Neural cell (in vitro differentiated cells): ENCODE results near the gene CHCHD5. TPM values are rescaled to one million over a fixed set of nuclear protein-coding genes. Genes with fewer than 3 reads are reported as not detected.

Source experiments
- H2AFZ ChIP-seq: fragments of 200-600, 300-800 bp; sonication (generic), shearing (Covaris generic); 2 replicates; pipeline ENCODE4 v1.6.0; 2014; ENCODE audit warnings: low read depth, mild to moderate bottlenecking, antibody characterized with exemption, low read length, moderate library complexity
- H3F3A ChIP-seq: fragments of 200-600 bp; shearing (Covaris generic); 2 replicates; pipeline ENCODE4 v1.6.1; 2016; ENCODE audit warnings: mild to moderate bottlenecking, moderate library complexity, mixed read lengths, antibody characterized with exemption, low read length; ENCODE audit not compliant: insufficient read depth, poor library complexity, severe bottlenecking
- H3K27ac ChIP-seq: fragments of 200-600, 300-800 bp; sonication (generic), shearing (Covaris generic); 2 replicates; pipeline ENCODE4 v1.5.1; 2014; ENCODE audit warnings: mild to moderate bottlenecking, low read length, moderate library complexity
- H3K27me3 ChIP-seq: fragments of 300-800, 200-600 bp; sonication (generic), shearing (Covaris generic); 2 replicates; pipeline ENCODE4 v1.6.0; 2014; ENCODE audit warnings: mild to moderate bottlenecking, low read depth, low read length, moderate library complexity; ENCODE audit not compliant: insufficient read depth
- H3K36me3 ChIP-seq: fragments of 300-800, 200-600 bp; sonication (generic), shearing (Covaris generic); 2 replicates; pipeline ENCODE4 v1.5.1; 2014; ENCODE audit warnings: mild to moderate bottlenecking, antibody characterized with exemption, low read length, moderate library complexity; ENCODE audit not compliant: insufficient read depth
- H3K4me2 ChIP-seq: fragments of 300-800, 200-600 bp; sonication (generic), shearing (Covaris generic); 2 replicates; pipeline ENCODE4 v1.6.0; 2014; ENCODE audit warnings: mild to moderate bottlenecking, low read length
- H3K4me3 ChIP-seq: fragments of 300-800, 200-600 bp; sonication (generic), shearing (Covaris generic); 2 replicates; pipeline ENCODE4 v1.5.1; 2014; ENCODE audit warnings: mild to moderate bottlenecking, low read length, moderate library complexity
- H3K79me2 ChIP-seq: fragments of 200-600 bp; shearing (Covaris generic); replicated peaks from 2 replicates; pipeline ENCODE4 v1.6.0; 2014; ENCODE audit warnings: mild to moderate bottlenecking, low read length, moderate library complexity; ENCODE audit not compliant: insufficient read depth
- H3K9ac ChIP-seq: fragments of 300-800, 200-600 bp; sonication (generic), shearing (Covaris generic); 2 replicates; pipeline ENCODE4 v1.6.1; 2016; ENCODE audit warnings: mild to moderate bottlenecking, low read length, mixed read lengths
- H3K9me2 ChIP-seq: fragments of 200-600 bp; shearing (Covaris generic); 2 replicates; pipeline ENCODE4 v1.6.1; 2016; ENCODE audit warnings: mild to moderate bottlenecking, low read length, mixed read lengths; ENCODE audit not compliant: insufficient read depth
- H3K9me3 ChIP-seq: fragments of 200-600, 300-800 bp; sonication (generic), shearing (Covaris generic); 2 replicates; pipeline ENCODE4 v1.6.1; 2016; ENCODE audit warnings: mild to moderate bottlenecking, mixed run types, low read length, moderate library complexity, mixed read lengths
- H4K20me1 ChIP-seq: fragments of 200-600 bp; shearing (Covaris generic); 2 replicates; pipeline ENCODE4 v1.6.1; 2016; ENCODE audit warnings: mild to moderate bottlenecking, mixed run types; ENCODE audit not compliant: insufficient read depth
- CTCF ChIP-seq: fragments of 450-650 bp; IDR thresholded peaks from 2 replicates; pipeline ENCODE4 v1.5.1; 2014; ENCODE audit warnings: antibody characterized with exemption, mild to moderate bottlenecking, moderate library complexity; ENCODE audit not compliant: poor library complexity, severe bottlenecking
- EP300 ChIP-seq: fragments of 450-650 bp; conservative IDR thresholded peaks from 2 replicates; pipeline ENCODE4 v1.6.1; 2014; ENCODE audit warnings: antibody characterized with exemption, mild to moderate bottlenecking, moderate library complexity; ENCODE audit not compliant: poor library complexity, severe bottlenecking
- EZH2 ChIP-seq: fragments of 200-600, 300-800 bp; shearing (Covaris generic), sonication (generic); IDR thresholded peaks from 2 replicates; pipeline ENCODE4 v1.6.1; 2014; ENCODE audit warnings: antibody characterized with exemption, low read length, borderline replicate concordance, mild to moderate bottlenecking; ENCODE audit not compliant: insufficient read depth, poor library complexity, severe bottlenecking
- MXI1 ChIP-seq: fragments of 450-650 bp; conservative IDR thresholded peaks from 2 replicates; pipeline ENCODE4 v1.6.1; 2014; ENCODE audit warnings: antibody characterized with exemption, mild to moderate bottlenecking; ENCODE audit not compliant: poor library complexity, severe bottlenecking
- POLR2AphosphoS5 ChIP-seq: IDR thresholded peaks from 2 replicates; pipeline ENCODE4 v1.6.1; 2012
- RAD21 ChIP-seq: fragments of 450-650 bp; conservative IDR thresholded peaks from 2 replicates; pipeline ENCODE4 v1.6.1; 2014; ENCODE audit warnings: antibody characterized with exemption, mild to moderate bottlenecking, moderate library complexity
- REST ChIP-seq: IDR thresholded peaks from 2 replicates; pipeline ENCODE4 v1.6.1; 2012; ENCODE audit warnings: borderline replicate concordance
- SMC3 ChIP-seq: fragments of 450-650 bp; conservative IDR thresholded peaks from 2 replicates; pipeline ENCODE4 v1.6.1; 2014; ENCODE audit warnings: antibody characterized with exemption, mild to moderate bottlenecking, moderate library complexity; ENCODE audit not compliant: poor library complexity
- TAF1 ChIP-seq: IDR thresholded peaks from 2 replicates; pipeline ENCODE4 v1.6.1; 2012; ENCODE audit warnings: low read depth
- polyA plus RNA-seq: library from polyadenylated mRNA; depleted of rRNA; stranded (reverse); fragments of >200 nt; gene quantifications from 2 replicates; pipeline ENCODE4 v1.2.3, GENCODE V29; 2014

Gene CHCHD5
- polyA plus RNA-seq, 1 donor from 2014 or later = 41.1 TPM

GRCh38 chr2:112585400-112585799 lies 991 bp downstream of the CHCHD5 start:
- peak overlapping the region; percentile 82 for H3K4me3 ChIP-seq
- H3K79me2 ChIP-seq = peaks cover 3% of the 10 kb centered on the region
- H4K20me1 ChIP-seq = no peaks in the 10 kb centered on the region
- peak overlapping the region; percentile 86 for H3K9ac ChIP-seq
- peak overlapping the region; percentile 93 for H3K27ac ChIP-seq
- H3K4me2 ChIP-seq = peak overlapping the region; percentile 93
- H2AFZ ChIP-seq = peak overlapping the region; percentile 88
- H3K9me3 ChIP-seq = no peaks in the 10 kb centered on the region
- no peaks in the 10 kb centered on the region for H3F3A ChIP-seq
- no peaks in the 10 kb centered on the region for H3K27me3 ChIP-seq
- H3K36me3 ChIP-seq = no peaks in the 10 kb centered on the region
- no peaks in the 10 kb centered on the region for H3K9me2 ChIP-seq
- no peak for TF ChIP-seq REST
- no peak for TF ChIP-seq EP300
- TF ChIP-seq RAD21 = no peak
- no peak for TF ChIP-seq CTCF
- TF ChIP-seq EZH2 = no peak
- TF ChIP-seq TAF1 = no peak
- no peak for TF ChIP-seq SMC3
- no peak for TF ChIP-seq POLR2AphosphoS5
- TF ChIP-seq MXI1 = no peak

- H3K4me2 ChIP-seq = no peak overlapping the region
Measured at GRCh38 chr2:112585873-112586464, 1.6 kb downstream of the CHCHD5 start.

More at GRCh38 chr2:112585873-112586464, 1.6 kb downstream of the CHCHD5 start:
- no peaks in the 10 kb centered on the region for H3K36me3 ChIP-seq
- no peak overlapping the region for H3K27ac ChIP-seq
- H3K4me3 ChIP-seq = no peak overlapping the region
- peaks cover 3% of the 10 kb centered on the region for H3K79me2 ChIP-seq
- H3K9me2 ChIP-seq = no peaks in the 10 kb centered on the region
- H3K9me3 ChIP-seq = no peaks in the 10 kb centered on the region
- TF ChIP-seq TAF1 (no peak), REST (no peak), EZH2 (no peak), SMC3 (no peak), EP300 (no peak), POLR2AphosphoS5 (no peak), CTCF (no peak), MXI1 (no peak), RAD21 (no peak)
- H4K20me1 ChIP-seq = no peaks in the 10 kb centered on the region
- no peaks in the 10 kb centered on the region for H3F3A ChIP-seq
- no peaks in the 10 kb centered on the region for H3K27me3 ChIP-seq
- H2AFZ ChIP-seq = no peak overlapping the region
- H3K9ac ChIP-seq = no peak overlapping the region
